GM12878 (cell line): ENCODE measurements around the gene DPM3. TPM values are rescaled to one million over a fixed set of nuclear protein-coding genes. Genes with fewer than 3 reads are reported as not detected.
A peak's percentile ranks its signal among the peaks of the same experiment; 100 is the strongest.

ENCODE experiments used
- ASH2L ChIP-seq: fragments of 300-600, 200-600 bp; sonication (generic); IDR thresholded peaks from 2 replicates; pipeline ENCODE4 v1.6.1; 2017; ENCODE audit warnings: low read depth, mild to moderate bottlenecking, borderline replicate concordance
- ATF2 ChIP-seq: IDR thresholded peaks from 2 replicates; pipeline ENCODE4 v1.6.1; 2012; ENCODE audit warnings: low read length, inconsistent platforms
- ATF3 ChIP-seq: IDR thresholded peaks from 2 replicates; pipeline ENCODE4 v1.6.1; 2011; ENCODE audit warnings: low read depth, mild to moderate bottlenecking, low read length, moderate library complexity, borderline replicate concordance; ENCODE audit errors: extremely low read depth
- BRCA1 ChIP-seq: IDR thresholded peaks from 2 replicates; pipeline ENCODE4 v1.6.1; 2011; ENCODE audit warnings: low read depth, low read length, improper control_type of control experiment
- CREM ChIP-seq: IDR thresholded peaks from 2 replicates; pipeline ENCODE4 v1.6.1; 2014; ENCODE audit warnings: antibody characterized with exemption, low read depth
- DPF2 ChIP-seq: fragments of 450-650 bp; IDR thresholded peaks from 2 replicates; pipeline ENCODE4 v1.6.1; 2017; ENCODE audit warnings: mild to moderate bottlenecking
- E2F4 ChIP-seq: IDR thresholded peaks from 2 replicates; pipeline ENCODE4 v1.6.1; 2012; ENCODE audit warnings: low read depth, low read length, improper control_type of control experiment
- E2F8 ChIP-seq: fragments of 450-650 bp; IDR thresholded peaks from 2 replicates; pipeline ENCODE4 v1.6.1; 2018; ENCODE audit warnings: mild to moderate bottlenecking, low read depth, moderate library complexity; ENCODE audit not compliant: partially characterized antibody
- IKZF2 ChIP-seq, 2 experiments: fragments of 450-650 bp; IDR thresholded peaks; 2 replicates each; pipeline ENCODE4 v1.6.1; 2017; ENCODE audit warnings: mild to moderate bottlenecking in 2 of 2, moderate library complexity in 2 of 2
- IRF4 ChIP-seq: IDR thresholded peaks from 2 replicates; pipeline ENCODE4 v1.6.1; 2011; ENCODE audit warnings: low read depth, low read length
- KAT2A ChIP-seq: conservative IDR thresholded peaks from 2 replicates; pipeline ENCODE4 v1.6.1; 2011; ENCODE audit warnings: low read depth, low read length; ENCODE audit not compliant: control insufficient read depth
- MAX ChIP-seq: IDR thresholded peaks from 2 replicates; pipeline ENCODE4 v1.6.1; 2012; ENCODE audit warnings: low read depth, low read length, improper control_type of control experiment
- MTA3 ChIP-seq: IDR thresholded peaks from 2 replicates; pipeline ENCODE4 v1.6.1; 2012; ENCODE audit warnings: low read length, inconsistent platforms, borderline replicate concordance
- NFYA ChIP-seq: IDR thresholded peaks from 2 replicates; pipeline ENCODE4 v1.6.1; 2011; ENCODE audit warnings: low read depth, mild to moderate bottlenecking, low read length, improper control_type of control experiment, borderline replicate concordance
- NRF1 ChIP-seq: conservative IDR thresholded peaks from 2 replicates; pipeline ENCODE4 v1.6.1; 2011; ENCODE audit warnings: mild to moderate bottlenecking, low read depth, low read length, improper control_type of control experiment
- RAD21 ChIP-seq: IDR thresholded peaks from 2 replicates; pipeline ENCODE4 v1.6.1; 2011; ENCODE audit warnings: mild to moderate bottlenecking, low read depth, low read length, moderate library complexity; ENCODE audit not compliant: insufficient read depth
- RAD51 ChIP-seq: fragments of 450-650 bp; IDR thresholded peaks from 2 replicates; pipeline ENCODE4 v1.6.1; 2016; ENCODE audit warnings: moderate library complexity, mild to moderate bottlenecking, inconsistent platforms
- RELA ChIP-seq: fragments of 450-650 bp; IDR thresholded peaks from 2 replicates; pipeline ENCODE4 v1.8.0; 2014; ENCODE audit warnings: borderline replicate concordance; ENCODE audit not compliant: partially characterized antibody
- SREBF1 ChIP-seq: IDR thresholded peaks from 2 replicates; pipeline ENCODE4 v1.6.1; 2012; ENCODE audit warnings: mild to moderate bottlenecking, low read length
- SREBF2 ChIP-seq: IDR thresholded peaks from 2 replicates; pipeline ENCODE4 v1.6.1; 2012; ENCODE audit warnings: mild to moderate bottlenecking, low read length
- SRF ChIP-seq, 2 experiments: IDR thresholded peaks; 2 replicates each; pipeline ENCODE4 v1.6.1; 2011; ENCODE audit warnings: low read depth in 2 of 2, low read length in 2 of 2, mild to moderate bottlenecking in 1 of 2, moderate library complexity in 1 of 2
- STAT1 ChIP-seq: fragments of 450-650 bp; conservative IDR thresholded peaks from 2 replicates; pipeline ENCODE4 v1.6.1; 2014; ENCODE audit warnings: antibody characterized with exemption, mild to moderate bottlenecking
- TCF3 ChIP-seq: IDR thresholded peaks from 2 replicates; pipeline ENCODE4 v1.6.1; 2012; ENCODE audit warnings: low read depth, mild to moderate bottlenecking, low read length, borderline replicate concordance; ENCODE audit not compliant: insufficient read depth
- TCF7 ChIP-seq: IDR thresholded peaks from 2 replicates; pipeline ENCODE4 v1.6.1; 2014; ENCODE audit warnings: antibody characterized with exemption, borderline replicate concordance
- WRNIP1 ChIP-seq: IDR thresholded peaks from 2 replicates; pipeline ENCODE4 v1.6.1; 2011; ENCODE audit warnings: low read depth, low read length, improper control_type of control experiment, borderline replicate concordance
- ZNF274 ChIP-seq: IDR thresholded peaks from one replicate; pipeline ENCODE4 v1.8.0; 2011; ENCODE audit not compliant: insufficient read length, insufficient read depth
- polyA plus RNA-seq, 11 experiments: library from polyadenylated mRNA; depleted of rRNA in 4 of 11; unstranded in 6 of 11; stranded (reverse) in 5 of 11; fragments of >200 nt; fragmentation: Nextera tagmentation in 4 of 11; fragmentation: Illumina TruSeq in 1 of 11; extraction: Ambion mirVana in 4 of 11; extraction: Trizol in 1 of 11; gene quantifications; 1 replicate in 1 of 11; 2 replicates in 10 of 11; pipeline versions ENCODE4 v1.2.1 to v1.2.3, GENCODE V29; 2011 to 2016; ENCODE audit warnings: inconsistent platforms in 2 of 11, missing spikeins in 2 of 11, low read depth in 1 of 11
- total RNA-seq, 4 experiments: library from RNA; depleted of rRNA in 3 of 4; stranded (reverse); fragments of >200 nt in 3 of 4; fragmentation: Illumina TruSeq in 1 of 4; extraction: Trizol in 1 of 4; gene quantifications; 2 replicates each; pipeline versions ENCODE4 v1.2.1 to v1.2.3, GENCODE V29; 2013 to 2021

DPM3 gene
- total and polyA plus RNA-seq, 10 of the 15 experiments (the other 5 are each of a cell fraction or from before 2014, with no cell fraction given): 5.9 to 78.7 (median 25.7) TPM

- no peak for TF ChIP-seq ZNF274
- no peak for TF ChIP-seq CREM
- TF ChIP-seq E2F8: peak; percentile 56
- TF ChIP-seq IKZF2 (IDR thresholded peaks at IDR 0.05): peak; percentile 9 to 15; a peak in 1 of 4 replicates
- TF ChIP-seq SREBF2: no peak
- no peak for TF ChIP-seq RAD51
- no peak for TF ChIP-seq ATF2
- TF ChIP-seq KAT2A: no peak
- TF ChIP-seq IRF4: no peak
- no peak for TF ChIP-seq E2F4
- TF ChIP-seq ATF3: no peak
- TF ChIP-seq DPF2: 0 out of 2 replicates have a peak, but pooled peaks have one; percentile 27
- TF ChIP-seq SRF (IDR thresholded peaks at IDR 0.05; ENCODE audit: low read depth in 2 of 2, low read length in 2 of 2): 0 out of 4 replicates have a peak, but pooled peaks of 1 of the 2 experiments have one; percentile 9
- no peak for TF ChIP-seq NFYA
- TF ChIP-seq TCF7: no peak
- no peak for TF ChIP-seq MTA3
- no peak for TF ChIP-seq RAD21
- TF ChIP-seq WRNIP1: no peak
- no peak for TF ChIP-seq SREBF1
- no peak for TF ChIP-seq RELA
- no peak for TF ChIP-seq STAT1
- TF ChIP-seq MAX: peak; percentile 12; the same call in 1 of the 2 replicates
- TF ChIP-seq TCF3: no peak
- TF ChIP-seq NRF1: peak; percentile 33; the same call in 1 of the 2 replicates
- no peak for TF ChIP-seq BRCA1
- no peak for TF ChIP-seq ASH2L
These were observed 4.8 kb downstream of the DPM3 start, which contains the start of gene SLC50A1 (continued) for GRCh38 chr1:155135415-155136028.
